ENCODE measurements around the gene GSTT4.

DNA sequence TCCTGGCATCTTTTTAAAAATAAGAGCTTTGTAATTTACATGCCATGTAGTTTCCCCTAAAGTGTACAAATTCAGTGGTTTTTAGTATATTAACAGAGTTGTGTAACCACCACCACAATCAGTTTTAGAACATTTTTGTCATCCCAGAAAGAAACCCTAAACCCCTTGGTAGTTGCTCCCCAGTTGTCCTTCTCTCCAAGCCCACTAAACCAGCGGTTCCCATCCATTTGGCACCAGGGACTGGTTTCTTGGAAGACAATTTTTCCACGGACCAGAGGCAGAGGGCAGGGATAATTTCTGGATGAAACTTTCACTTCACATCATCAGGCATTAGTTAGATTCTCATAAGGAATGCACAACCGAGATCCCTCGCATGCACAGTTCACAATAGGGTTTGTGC lies 28.5 kb upstream of the GSTT4 start:
- TF ChIP-seq, protein P1, sequence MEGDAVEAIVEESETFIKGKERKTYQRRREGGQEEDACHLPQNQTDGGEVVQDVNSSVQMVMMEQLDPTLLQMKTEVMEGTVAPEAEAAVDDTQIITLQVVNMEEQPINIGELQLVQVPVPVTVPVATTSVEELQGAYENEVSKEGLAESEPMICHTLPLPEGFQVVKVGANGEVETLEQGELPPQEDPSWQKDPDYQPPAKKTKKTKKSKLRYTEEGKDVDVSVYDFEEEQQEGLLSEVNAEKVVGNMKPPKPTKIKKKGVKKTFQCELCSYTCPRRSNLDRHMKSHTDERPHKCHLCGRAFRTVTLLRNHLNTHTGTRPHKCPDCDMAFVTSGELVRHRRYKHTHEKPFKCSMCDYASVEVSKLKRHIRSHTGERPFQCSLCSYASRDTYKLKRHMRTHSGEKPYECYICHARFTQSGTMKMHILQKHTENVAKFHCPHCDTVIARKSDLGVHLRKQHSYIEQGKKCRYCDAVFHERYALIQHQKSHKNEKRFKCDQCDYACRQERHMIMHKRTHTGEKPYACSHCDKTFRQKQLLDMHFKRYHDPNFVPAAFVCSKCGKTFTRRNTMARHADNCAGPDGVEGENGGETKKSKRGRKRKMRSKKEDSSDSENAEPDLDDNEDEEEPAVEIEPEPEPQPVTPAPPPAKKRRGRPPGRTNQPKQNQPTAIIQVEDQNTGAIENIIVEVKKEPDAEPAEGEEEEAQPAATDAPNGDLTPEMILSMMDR (IDR thresholded peaks at IDR 0.05) = no peak
- no peak for TF ChIP-seq EP300 (IDR thresholded peaks at IDR 0.05; ENCODE audit: low read depth)
- TF ChIP-seq POLR2AphosphoS5 (IDR thresholded peaks at IDR 0.05) = no peak
- TF ChIP-seq POLR2A (IDR thresholded peaks at IDR 0.05) = no peak

All from transverse colon (tissue), 4 donors.